Activated CD4-positive, alpha-beta T cell treated with anti-CD3 and anti-CD28 coated beads, Interleukin-2, amount 10 ng/mL, durations not matched to agents 24 days and 14 days (primary cell): Measurements from ENCODE around the gene ARL14. TPM values are rescaled to one million over a fixed set of nuclear protein-coding genes. Genes with fewer than 3 reads are reported as not detected.
A peak's percentile ranks its signal among the peaks of the same experiment; 100 is the strongest.

ENCODE experiments used
- DNase-seq: peaks from one replicate; pipeline ENCODE4 v3.0.0; 2022
- H3K27ac Mint-ChIP-seq: one replicate; pipeline ENCODE4 v1.8.0; 2022; ENCODE audit warnings: mild to moderate bottlenecking, mixed read lengths
- H3K27me3 Mint-ChIP-seq: one replicate; pipeline ENCODE4 v1.8.0; 2022; ENCODE audit warnings: mixed read lengths
- H3K36me3 Mint-ChIP-seq: one replicate; pipeline ENCODE4 v1.8.0; 2022; ENCODE audit warnings: low read depth, mild to moderate bottlenecking, mixed read lengths
- H3K4me1 Mint-ChIP-seq: one replicate; pipeline ENCODE4 v1.8.0; 2021; ENCODE audit warnings: mixed read lengths
- H3K4me3 Mint-ChIP-seq: one replicate; pipeline ENCODE4 v1.8.0; 2022; ENCODE audit warnings: mild to moderate bottlenecking, moderate library complexity, mixed read lengths
- H3K9me3 Mint-ChIP-seq: one replicate; pipeline ENCODE4 v1.8.0; 2021; ENCODE audit warnings: mixed read lengths
- intact Hi-C: fragments of 100-400 bp; cut with micrococcal nuclease; formaldehyde crosslinking; loops from one replicate; pipeline ENCODE4 v1.15.1; 2023
- total RNA-seq: library from RNA; stranded (reverse); gene quantifications from 2 replicates; pipeline ENCODE4 v1.2.3, GENCODE V29; 2022

ARL14 gene
- total RNA-seq, 1 donor from 2014 or later, result not detected

- no peak overlapping the region for H3K27ac Mint-ChIP-seq
- no peaks in the 10 kb centered on the region for H3K36me3 Mint-ChIP-seq
- peaks cover 5% of the 10 kb centered on the region for H3K27me3 Mint-ChIP-seq
- DNase-seq, result no peak
- intact Hi-C loops, result no loop called here
- H3K4me3 Mint-ChIP-seq, result no peak overlapping the region
- no peaks in the 10 kb centered on the region for H3K9me3 Mint-ChIP-seq
- peaks cover 7% of the 10 kb centered on the region for H3K4me1 Mint-ChIP-seq
These were observed 11.7 kb upstream of the ARL14 start for GRCh38 chr3:160665231-160665630.

DNA sequence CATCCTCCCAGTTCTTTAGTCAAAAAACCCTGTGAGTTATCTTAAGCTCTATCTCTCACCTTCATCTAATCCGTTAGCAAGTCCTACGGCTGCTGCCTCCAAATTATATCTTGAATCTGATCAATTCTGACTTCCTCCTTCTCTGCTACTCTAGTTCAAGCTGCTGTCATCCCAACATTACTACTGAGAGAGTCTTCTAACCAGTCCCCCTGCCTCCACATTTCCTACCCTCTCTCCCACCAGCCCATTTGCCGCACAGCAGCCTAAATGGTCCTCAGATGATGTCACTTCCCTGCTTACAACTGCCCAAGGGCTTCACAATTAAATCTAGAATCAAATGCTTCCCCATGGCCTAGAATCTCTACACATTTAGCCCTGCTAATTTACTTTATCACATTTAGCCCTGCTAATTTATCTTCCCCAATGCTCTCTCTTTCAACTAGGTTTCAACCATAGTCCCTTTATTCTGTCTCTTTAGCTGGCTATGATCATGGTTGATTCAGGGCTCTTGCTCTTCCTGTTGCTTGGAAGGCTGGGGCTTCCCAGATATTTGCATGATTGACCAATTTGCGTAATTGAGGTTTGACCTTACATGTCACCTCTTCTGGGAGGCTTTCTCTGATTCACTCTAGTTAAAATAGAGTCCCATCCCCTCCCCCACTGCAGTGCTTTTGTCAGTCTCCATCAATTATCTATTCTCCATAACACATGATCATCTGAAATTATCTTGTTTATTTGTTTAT, 11.0 kb upstream of the ARL14 start:
- Mint-ChIP-seq H3K27ac (peak overlapping the region; percentile 12), H3K9me3 (no peaks in the 10 kb centered on the region), H3K27me3 (peaks cover 5% of the 10 kb centered on the region), H3K4me1 (peaks cover 7% of the 10 kb centered on the region), H3K36me3 (no peaks in the 10 kb centered on the region), H3K4me3 (no peak overlapping the region)
- DNase-seq, result no peak
- intact Hi-C loops, result no loop called here

DNA sequence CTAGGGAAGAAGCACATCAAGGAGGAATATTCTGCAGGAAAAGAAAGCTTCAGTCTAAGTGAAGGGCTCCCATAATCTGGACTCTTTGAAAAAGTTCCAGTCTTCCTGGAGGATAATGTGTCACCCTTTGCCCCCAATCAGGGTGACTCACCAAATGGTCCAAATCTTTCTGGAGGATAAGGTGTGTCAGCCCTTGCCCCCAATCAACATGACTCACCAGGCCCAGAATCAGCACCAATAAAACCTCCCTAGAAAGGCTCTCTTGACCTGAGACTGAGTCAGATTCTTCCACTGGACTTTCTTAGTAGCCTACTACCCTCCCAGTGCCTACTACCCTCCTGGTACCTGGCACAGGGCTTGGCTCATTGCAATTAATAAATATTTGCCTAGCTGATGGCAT, 9.5 kb upstream of the ARL14 start:
- H3K4me3 Mint-ChIP-seq, result no peak overlapping the region
- peaks cover 3% of the 10 kb centered on the region for H3K27me3 Mint-ChIP-seq
- intact Hi-C loops, result no loop called here
- H3K4me1 Mint-ChIP-seq, result peaks cover 7% of the 10 kb centered on the region
- DNase-seq, result no peak
- H3K9me3 Mint-ChIP-seq, result no peaks in the 10 kb centered on the region
- no peaks in the 10 kb centered on the region for H3K36me3 Mint-ChIP-seq
- no peak overlapping the region for H3K27ac Mint-ChIP-seq

DNA sequence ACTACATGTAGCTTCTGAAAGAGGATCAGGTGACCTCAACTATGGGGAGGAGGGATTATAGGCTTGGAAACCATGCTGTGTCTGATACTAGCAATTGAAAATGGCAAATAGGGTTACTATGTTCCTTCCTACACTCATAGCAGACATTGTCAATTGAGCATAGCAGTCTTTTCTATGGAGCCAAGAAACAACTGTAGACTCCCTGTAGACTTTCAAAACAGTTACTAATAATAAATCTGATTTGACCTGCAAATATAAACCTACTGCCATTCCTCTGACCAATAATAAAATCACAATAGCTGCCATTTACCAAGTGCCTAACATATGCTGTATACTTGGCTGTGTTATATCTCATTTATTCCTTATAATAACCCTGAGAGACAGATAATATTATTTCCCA, 8.5 kb upstream of the ARL14 start:
- Mint-ChIP-seq H3K27me3 (peaks cover 7% of the 10 kb centered on the region), H3K4me1 (peaks cover 7% of the 10 kb centered on the region), H3K9me3 (no peaks in the 10 kb centered on the region), H3K4me3 (no peak overlapping the region), H3K27ac (no peak overlapping the region), H3K36me3 (no peaks in the 10 kb centered on the region)
- no peak for DNase-seq
- intact Hi-C loops, result no loop called here

DNA sequence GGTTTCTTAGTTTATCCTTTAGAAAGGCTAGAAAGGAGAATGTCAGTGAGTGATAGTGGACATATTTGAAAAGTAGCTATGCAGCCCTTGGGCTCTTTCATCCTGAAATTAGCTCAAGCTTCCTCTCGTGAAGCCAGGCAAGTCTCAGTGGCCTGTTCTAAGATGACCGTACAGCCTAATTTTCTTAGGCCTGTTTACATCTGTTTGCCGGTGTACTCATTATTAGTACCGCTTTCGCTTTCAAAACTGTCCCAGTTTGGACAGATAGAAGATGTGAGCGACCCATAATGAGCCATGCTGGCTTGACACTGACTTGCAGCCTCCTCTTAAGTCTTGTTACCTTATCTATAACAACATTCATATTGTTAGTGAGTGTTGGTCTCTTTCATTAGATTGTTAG, 5.7 kb upstream of the ARL14 start:
- DNase-seq, result no peak
- H3K4me1 Mint-ChIP-seq, result no peaks in the 10 kb centered on the region
- no peaks in the 10 kb centered on the region for H3K9me3 Mint-ChIP-seq
- H3K4me3 Mint-ChIP-seq, result no peak overlapping the region
- intact Hi-C loops, result no loop called here
- H3K27ac Mint-ChIP-seq, result no peak overlapping the region
- peaks cover 9% of the 10 kb centered on the region for H3K27me3 Mint-ChIP-seq
- H3K36me3 Mint-ChIP-seq, result no peaks in the 10 kb centered on the region

DNA sequence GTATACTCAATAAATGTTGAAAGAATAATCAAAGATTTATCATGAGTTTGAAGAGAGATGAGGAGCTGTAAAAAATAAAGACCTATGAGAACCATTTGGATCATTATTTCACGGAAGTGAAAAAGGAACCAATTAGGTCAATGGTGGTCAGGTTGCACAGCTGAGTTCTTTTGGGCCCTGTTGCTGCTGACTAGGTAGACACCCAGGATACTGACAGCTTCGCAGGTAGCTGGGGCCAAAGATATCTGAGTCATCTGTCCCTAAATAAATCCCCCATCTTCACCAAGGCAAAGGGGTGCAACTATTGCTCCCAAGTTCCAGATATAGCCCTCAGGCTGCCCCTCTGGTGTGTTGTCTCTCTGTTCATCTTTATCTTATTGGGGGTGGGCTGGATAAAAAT, 5.0 kb upstream of the ARL14 start:
- no peak overlapping the region for H3K27ac Mint-ChIP-seq
- DNase-seq, result no peak
- H3K27me3 Mint-ChIP-seq, result peaks cover 9% of the 10 kb centered on the region
- intact Hi-C loops, result no loop called here
- no peaks in the 10 kb centered on the region for H3K4me1 Mint-ChIP-seq
- H3K36me3 Mint-ChIP-seq, result no peaks in the 10 kb centered on the region
- no peaks in the 10 kb centered on the region for H3K9me3 Mint-ChIP-seq
- H3K4me3 Mint-ChIP-seq, result no peak overlapping the region

GRCh38 chr3:160673188-160673587, 3.8 kb upstream of the ARL14 start:
- H3K27ac Mint-ChIP-seq, result no peak overlapping the region
- intact Hi-C loops, result no loop called here
- H3K36me3 Mint-ChIP-seq, result no peaks in the 10 kb centered on the region
- H3K27me3 Mint-ChIP-seq, result peaks cover 11% of the 10 kb centered on the region
- H3K4me3 Mint-ChIP-seq, result no peak overlapping the region
- H3K9me3 Mint-ChIP-seq, result no peaks in the 10 kb centered on the region
- H3K4me1 Mint-ChIP-seq, result no peaks in the 10 kb centered on the region
- DNase-seq, result no peak

DNA sequence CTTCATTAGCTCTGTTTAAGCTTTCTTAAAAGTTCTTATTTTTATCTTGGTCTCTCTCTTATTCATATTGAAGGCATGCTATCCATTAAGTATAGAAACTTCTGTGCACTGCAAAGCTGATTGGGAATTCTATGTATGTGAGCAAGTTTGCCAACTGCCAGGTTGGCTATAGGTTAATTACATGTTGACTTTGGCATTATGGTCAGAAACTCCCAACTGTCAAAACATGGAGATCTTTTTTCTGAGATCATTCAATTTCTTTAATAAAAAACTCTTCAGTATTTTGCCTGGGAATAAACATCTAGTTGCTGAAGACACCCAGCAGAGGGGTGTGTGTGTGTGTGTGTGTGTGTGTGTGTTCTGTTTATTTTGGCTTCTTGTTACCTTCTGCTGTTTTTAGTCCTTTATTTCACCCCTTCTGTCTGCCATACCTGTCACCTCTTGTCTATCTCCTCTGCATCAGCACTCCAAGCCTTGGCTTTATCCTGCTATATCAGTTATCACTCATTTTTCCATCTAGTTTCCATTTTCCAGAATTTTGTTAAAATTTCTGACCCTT, 1.3 kb upstream of the ARL14 start:
- no peaks in the 10 kb centered on the region for H3K36me3 Mint-ChIP-seq
- H3K4me1 Mint-ChIP-seq, result no peaks in the 10 kb centered on the region
- no peak overlapping the region for H3K4me3 Mint-ChIP-seq
- peaks cover 14% of the 10 kb centered on the region for H3K27me3 Mint-ChIP-seq
- no peak for DNase-seq
- intact Hi-C loops, result no loop called here
- H3K27ac Mint-ChIP-seq, result no peak overlapping the region
- H3K9me3 Mint-ChIP-seq, result no peaks in the 10 kb centered on the region

- H3K4me3 Mint-ChIP-seq, result no peak overlapping the region
- intact Hi-C loops, result no loop called here
- no peak for DNase-seq
- H3K27me3 Mint-ChIP-seq, result peaks cover 14% of the 10 kb centered on the region
- no peak overlapping the region for H3K27ac Mint-ChIP-seq
- no peaks in the 10 kb centered on the region for H3K9me3 Mint-ChIP-seq
- H3K4me1 Mint-ChIP-seq, result no peaks in the 10 kb centered on the region
- no peaks in the 10 kb centered on the region for H3K36me3 Mint-ChIP-seq
These were observed 510 bp downstream of the ARL14 start for GRCh38 chr3:160677459-160677881.

- Mint-ChIP-seq H3K9me3 (no peaks in the 10 kb centered on the region), H3K27me3 (peaks cover 11% of the 10 kb centered on the region), H3K4me1 (no peaks in the 10 kb centered on the region), H3K36me3 (no peaks in the 10 kb centered on the region), H3K4me3 (no peak overlapping the region), H3K27ac (no peak overlapping the region)
- intact Hi-C loops, result no loop called here
- DNase-seq, result no peak
These were observed 1.4 kb downstream of the ARL14 start for GRCh38 chr3:160678292-160678842.

DNA sequence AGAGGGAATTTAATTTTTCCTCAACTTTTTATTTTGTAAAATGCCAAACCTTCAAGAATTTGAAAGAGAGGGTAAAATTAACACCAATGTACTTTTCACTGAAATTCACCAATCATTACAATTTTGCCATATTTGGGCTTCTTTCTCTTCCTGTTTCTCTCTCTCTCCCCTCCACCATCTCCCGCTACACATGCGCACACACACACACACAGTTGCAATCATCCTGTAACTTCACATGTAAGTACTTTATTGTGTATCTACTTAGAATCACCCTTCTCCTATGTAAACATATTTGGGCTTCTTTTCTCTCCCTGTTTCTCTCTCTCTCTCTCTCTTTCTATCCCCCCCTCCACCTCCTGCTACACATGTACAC, 7.4 kb downstream of the ARL14 start:
- intact Hi-C loops, result no loop called here
- H3K36me3 Mint-ChIP-seq, result no peaks in the 10 kb centered on the region
- H3K9me3 Mint-ChIP-seq, result no peaks in the 10 kb centered on the region
- no peak for DNase-seq
- H3K27me3 Mint-ChIP-seq, result peaks cover 2% of the 10 kb centered on the region
- no peaks in the 10 kb centered on the region for H3K4me1 Mint-ChIP-seq
- no peak overlapping the region for H3K4me3 Mint-ChIP-seq
- H3K27ac Mint-ChIP-seq, result no peak overlapping the region

GRCh38 chr3:160685144-160685766, 8.3 kb downstream of the ARL14 start:
- no peak for DNase-seq
- Mint-ChIP-seq H3K36me3 (no peaks in the 10 kb centered on the region), H3K4me3 (no peak overlapping the region), H3K9me3 (no peaks in the 10 kb centered on the region), H3K27ac (no peak overlapping the region), H3K27me3 (peaks cover 2% of the 10 kb centered on the region), H3K4me1 (no peaks in the 10 kb centered on the region)
- intact Hi-C loops, result no loop called here

- Mint-ChIP-seq H3K27ac (no peak overlapping the region), H3K27me3 (peaks cover 2% of the 10 kb centered on the region), H3K36me3 (no peaks in the 10 kb centered on the region), H3K4me3 (no peak overlapping the region), H3K4me1 (no peaks in the 10 kb centered on the region), H3K9me3 (no peaks in the 10 kb centered on the region)
- DNase-seq, result no peak
- intact Hi-C loops, result loop anchor here (1.0 kb wide), 1 partner anchor 255 kb away; no protein-coding TSS in a partner anchor
These were observed 10.1 kb downstream of the ARL14 start for GRCh38 chr3:160686955-160687535.

DNA sequence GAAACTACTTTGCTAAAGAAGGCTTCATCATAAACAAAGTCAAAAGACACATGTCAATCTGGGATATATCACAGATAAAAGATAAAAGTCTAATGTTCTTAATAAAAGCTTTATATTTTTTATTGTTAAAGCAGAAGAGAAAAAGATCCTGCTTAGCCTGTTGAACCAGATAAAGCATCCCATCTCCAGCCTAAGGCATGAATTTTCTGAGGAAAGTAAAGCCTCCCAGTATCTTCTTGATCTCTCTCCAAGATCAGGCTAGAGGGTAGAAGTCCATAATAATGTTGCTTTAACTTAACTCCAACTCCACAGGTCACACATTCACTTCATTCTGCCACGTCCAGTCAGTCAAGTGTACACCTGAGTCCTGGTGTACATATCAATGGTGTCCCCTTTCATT, 14.2 kb downstream of the ARL14 start:
- H3K4me3 Mint-ChIP-seq, result no peak overlapping the region
- intact Hi-C loops, result no loop called here
- no peaks in the 10 kb centered on the region for H3K9me3 Mint-ChIP-seq
- H3K36me3 Mint-ChIP-seq, result no peaks in the 10 kb centered on the region
- H3K4me1 Mint-ChIP-seq, result no peaks in the 10 kb centered on the region
- H3K27me3 Mint-ChIP-seq, result peaks cover 2% of the 10 kb centered on the region
- no peak overlapping the region for H3K27ac Mint-ChIP-seq
- DNase-seq, result no peak
